ENCODE results near the gene IGFBP3.

DNA sequence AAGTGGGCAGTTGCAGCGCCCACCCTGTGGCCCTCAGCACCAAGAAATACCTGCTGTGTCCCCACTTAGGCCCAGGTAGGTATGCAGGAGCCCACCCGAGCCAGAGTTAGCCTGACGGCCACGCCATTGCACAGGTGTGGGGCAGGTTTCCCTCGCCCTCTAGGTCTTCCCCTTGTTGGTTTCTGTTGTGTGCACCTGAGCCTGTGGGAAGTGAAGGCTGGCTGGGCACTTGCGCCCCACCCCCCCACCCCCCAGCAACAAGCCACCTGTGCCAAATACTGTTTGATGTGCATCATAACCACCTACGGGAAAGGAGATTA lies 48.1 kb downstream of the IGFBP3 start, which contains the start of gene CCDC201:
- TF ChIP-seq, protein P1, sequence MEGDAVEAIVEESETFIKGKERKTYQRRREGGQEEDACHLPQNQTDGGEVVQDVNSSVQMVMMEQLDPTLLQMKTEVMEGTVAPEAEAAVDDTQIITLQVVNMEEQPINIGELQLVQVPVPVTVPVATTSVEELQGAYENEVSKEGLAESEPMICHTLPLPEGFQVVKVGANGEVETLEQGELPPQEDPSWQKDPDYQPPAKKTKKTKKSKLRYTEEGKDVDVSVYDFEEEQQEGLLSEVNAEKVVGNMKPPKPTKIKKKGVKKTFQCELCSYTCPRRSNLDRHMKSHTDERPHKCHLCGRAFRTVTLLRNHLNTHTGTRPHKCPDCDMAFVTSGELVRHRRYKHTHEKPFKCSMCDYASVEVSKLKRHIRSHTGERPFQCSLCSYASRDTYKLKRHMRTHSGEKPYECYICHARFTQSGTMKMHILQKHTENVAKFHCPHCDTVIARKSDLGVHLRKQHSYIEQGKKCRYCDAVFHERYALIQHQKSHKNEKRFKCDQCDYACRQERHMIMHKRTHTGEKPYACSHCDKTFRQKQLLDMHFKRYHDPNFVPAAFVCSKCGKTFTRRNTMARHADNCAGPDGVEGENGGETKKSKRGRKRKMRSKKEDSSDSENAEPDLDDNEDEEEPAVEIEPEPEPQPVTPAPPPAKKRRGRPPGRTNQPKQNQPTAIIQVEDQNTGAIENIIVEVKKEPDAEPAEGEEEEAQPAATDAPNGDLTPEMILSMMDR (IDR thresholded peaks at IDR 0.05): no peak
- TF ChIP-seq POLR2AphosphoS5 (IDR thresholded peaks at IDR 0.05): no peak

Data from esophagus muscularis mucosa (tissue), 3 donors.